ENCODE measurements around the gene SLC12A4.
"Not testable (repeated sequence)": the region's sequence is repeated elsewhere in the genome, so short reads cannot be mapped to it uniquely, and the experiment has no call there.

Gene SLC12A4

DNA sequence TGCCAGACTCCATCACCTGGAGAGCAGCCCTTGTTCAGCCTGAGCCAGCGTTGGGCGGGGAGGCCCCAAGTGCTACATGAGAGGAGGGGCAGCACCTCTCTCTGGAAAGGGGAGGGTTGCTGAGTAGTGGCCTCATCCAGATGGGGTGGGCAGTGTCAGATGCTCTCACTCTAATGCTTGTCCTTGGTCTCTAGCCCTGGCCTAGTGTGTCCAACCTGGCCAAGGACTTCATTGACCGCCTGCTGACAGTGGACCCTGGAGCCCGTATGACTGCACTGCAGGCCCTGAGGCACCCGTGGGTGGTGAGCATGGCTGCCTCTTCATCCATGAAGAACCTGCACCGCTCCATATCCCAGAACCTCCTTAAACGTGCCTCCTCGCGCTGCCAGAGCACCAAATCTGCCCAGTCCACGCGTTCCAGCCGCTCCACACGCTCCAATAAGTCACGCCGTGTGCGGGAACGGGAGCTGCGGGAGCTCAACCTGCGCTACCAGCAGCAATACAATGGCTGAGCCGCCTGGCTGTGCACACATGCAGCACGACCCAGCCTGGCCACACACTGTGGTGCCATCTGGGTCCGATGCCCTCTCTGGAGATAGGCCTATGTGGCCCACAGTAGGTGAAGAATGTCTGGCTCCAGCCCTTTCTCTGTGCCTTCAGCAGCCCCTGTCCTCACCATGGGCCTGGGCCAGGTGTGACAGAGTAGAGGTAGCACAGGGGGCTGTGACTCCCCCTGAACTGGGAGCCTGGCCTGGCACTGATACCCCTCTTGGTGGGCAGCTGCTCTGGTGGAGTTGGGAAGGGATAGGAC lies 41.1 kb downstream of the SLC12A4 start:
- no peak for DNase-seq (ENCODE audit: low read depth in 2 of 2)

DNA sequence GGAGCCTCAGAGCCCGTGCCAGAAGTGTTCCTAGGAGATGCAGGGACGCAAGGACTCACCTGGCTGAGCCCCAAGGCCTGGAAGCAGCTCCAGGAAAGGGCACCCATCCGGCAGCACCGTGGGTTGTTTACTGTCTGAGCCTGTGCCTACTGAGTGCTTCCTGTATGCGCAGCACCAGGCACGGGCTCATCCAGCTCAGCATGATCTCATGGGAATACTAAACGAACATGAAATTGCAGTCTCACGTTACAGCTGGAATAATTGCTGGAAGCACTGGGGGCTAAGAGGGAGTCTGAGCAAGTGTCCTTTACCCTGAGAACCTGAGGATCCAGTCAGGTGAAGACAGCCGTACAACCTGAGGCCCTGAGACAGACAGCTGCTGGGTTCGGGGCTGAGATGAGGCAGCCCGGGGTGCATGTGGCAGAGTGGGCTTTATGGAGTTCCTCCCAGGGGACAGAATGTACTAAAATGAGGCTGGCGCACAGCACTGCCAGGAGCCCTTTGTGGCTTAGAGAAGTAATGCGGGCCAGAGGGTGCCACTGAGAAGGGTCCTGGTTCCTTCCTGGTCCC lies 42.2 kb downstream of the SLC12A4 start:
- no peak for DNase-seq (ENCODE audit: low read depth in 2 of 2)

DNA sequence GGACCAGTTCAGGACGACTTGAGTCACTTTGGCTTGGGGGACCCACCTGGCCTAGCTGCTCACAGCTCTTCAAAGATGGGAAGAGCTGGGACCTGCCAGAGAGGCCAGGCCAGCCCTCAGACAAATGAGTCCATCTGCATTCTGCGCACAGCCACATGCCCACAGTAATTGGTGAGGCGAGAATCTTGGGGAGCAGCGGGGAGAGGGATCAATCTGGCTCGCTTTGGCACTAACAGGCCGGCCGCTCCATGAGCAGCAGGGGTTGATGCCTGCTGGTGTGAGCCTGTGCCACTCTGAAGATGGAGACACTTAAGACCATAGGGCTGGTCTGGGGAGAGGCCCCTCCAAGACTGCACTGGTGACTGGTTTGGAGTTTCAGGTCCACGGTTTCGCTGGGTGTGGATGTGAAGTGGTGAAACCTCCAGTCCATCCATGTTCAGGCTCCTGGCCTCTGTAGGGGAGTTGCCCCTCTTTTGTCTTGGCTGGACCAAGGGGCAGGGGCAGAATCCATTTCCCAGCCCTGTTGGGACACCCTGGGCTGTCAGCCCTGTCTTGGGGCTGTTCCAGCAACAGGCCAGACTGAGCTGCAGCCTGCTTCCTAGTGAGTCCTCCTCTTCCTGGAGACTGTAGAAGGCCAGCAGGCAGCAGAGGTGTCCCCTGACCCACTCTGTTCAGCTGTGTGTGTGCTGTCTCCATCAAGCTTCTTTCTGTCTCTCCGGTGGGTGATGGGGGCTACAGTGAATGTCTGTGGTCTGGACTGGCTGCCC lies 44.1 kb downstream of the SLC12A4 start:
- DNase-seq (ENCODE audit: low read depth in 2 of 2): no peak

DNA sequence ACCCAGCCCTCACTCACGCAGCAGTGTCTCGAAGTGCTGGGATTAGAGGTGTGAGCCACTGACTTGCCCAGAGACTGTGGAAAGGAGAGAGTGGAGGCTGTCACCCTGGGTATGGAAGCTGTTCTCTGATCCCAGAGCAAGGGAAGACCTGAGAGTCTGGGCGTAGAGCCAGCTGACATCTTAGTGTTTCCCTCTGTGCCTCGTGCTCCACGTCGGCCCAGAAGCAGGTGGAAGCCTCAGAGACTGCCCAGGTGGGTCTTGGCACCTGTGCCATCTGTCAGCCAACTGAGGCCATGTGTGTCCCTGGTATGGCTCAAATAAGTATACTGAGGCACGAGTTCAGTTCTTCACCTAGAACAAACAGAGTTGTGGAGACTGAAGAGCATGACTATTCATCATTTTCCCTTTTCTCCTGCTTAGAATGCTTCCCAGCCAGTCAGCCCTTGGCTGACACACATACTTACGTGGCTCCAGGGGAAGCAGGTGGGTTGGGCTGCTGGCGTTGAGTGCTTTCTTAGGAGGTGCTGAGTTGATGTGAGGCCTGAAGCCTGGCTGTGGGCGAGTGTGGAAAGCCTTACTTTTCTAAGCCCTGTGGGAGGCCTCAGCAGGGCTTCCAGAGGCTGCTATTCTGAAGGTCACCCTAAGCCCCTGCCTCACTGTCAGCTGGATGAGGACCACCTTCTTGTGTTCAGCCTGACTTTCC lies 44.9 kb downstream of the SLC12A4 start:
- no peak for DNase-seq (ENCODE audit: low read depth in 2 of 2)

DNA sequence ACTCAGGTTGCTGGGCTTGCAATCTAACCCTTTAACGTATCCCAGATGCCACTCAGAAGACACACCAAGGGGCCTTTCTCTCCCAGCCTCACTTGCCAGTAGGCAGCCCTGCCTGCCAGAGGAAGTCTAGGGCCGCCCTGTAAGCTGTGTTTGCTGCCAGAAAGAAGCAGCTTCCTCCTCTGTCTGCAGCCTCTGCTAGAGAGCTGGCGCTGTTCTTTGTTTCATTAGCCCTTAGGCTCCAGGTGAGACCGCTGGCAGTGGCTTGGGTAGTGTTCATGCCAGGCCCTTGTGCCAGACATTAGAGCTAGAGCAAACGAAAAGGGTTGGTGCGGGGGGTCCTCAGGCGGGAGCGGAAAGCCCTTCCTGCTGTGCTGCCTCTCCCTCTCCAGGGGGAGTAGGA lies 45.7 kb downstream of the SLC12A4 start:
- no peak for DNase-seq (ENCODE audit: low read depth in 2 of 2)

DNA sequence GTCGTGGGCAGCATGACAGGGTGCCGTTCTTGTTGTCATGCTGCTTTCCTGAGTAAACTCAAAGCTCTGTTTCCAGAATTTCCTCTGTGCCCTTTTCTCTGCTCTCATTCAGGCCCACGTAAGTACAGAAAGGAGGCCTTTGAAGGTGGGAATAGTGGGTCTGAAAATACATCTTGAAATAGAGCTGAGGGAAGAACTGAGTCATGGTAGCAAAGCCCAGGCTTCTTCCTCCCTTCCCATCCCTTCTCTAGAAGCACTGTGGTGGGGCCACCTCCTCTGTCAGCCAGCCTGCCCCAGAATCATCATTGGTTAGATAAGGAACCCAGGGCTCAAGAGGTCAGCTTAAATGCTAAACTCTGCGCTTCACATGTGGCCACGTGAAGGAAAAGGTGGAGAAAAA lies 46.2 kb downstream of the SLC12A4 start:
- DNase-seq (ENCODE audit: low read depth in 2 of 2): no peak

DNA sequence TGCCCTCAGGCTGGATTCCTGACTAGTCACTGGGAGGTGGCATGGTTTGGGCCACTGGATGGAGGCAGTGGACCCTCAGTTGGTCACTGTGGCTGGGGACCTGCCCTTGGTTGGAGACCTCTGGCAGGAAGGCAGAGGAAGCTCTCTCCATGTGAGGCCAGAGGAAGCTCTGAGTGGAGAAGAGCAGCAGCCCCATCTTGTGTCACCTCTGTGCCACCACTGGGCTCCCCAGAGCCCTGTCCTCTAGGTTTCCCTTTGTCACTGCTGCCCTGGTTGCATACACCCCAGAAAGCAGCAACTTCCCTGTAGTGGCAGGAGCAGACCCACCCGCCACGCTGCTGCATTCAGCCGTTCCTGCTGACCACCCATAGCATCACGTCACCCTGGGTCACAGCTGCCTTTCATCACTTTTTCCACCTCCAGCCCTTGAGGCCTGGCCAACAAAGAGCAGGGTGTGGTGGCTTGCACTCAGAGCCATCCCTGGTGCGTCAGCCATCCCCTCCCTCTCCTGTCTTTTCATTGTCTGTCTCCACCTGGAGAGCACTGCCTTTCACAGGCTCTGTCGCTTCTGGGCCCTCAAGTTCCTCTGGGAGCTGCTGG lies 48.7 kb downstream of the SLC12A4 start:
- no peak for DNase-seq (ENCODE audit: low read depth in 2 of 2)

DNA sequence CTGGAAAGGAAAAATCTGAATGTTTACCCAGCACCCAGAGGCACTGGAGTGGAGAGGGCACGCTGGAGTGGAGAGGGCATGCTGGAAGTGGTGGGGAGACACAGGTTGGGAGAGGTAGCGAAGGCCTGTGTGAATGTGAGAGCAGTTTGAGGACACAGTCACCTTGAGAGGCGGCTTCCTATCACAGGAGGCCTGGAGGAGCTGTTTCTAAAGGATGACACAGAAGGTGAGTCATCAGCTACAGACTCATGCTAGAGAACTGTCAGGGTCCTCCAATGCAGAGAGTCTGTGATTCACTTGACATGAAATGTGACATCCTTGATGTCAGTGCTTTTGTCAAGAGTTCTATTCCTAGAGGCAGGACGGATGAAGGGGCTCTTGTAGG lies 50.6 kb downstream of the SLC12A4 start:
- peak in 1 of 2 donors; percentile 47 for DNase-seq (ENCODE audit: low read depth in 2 of 2)

DNA sequence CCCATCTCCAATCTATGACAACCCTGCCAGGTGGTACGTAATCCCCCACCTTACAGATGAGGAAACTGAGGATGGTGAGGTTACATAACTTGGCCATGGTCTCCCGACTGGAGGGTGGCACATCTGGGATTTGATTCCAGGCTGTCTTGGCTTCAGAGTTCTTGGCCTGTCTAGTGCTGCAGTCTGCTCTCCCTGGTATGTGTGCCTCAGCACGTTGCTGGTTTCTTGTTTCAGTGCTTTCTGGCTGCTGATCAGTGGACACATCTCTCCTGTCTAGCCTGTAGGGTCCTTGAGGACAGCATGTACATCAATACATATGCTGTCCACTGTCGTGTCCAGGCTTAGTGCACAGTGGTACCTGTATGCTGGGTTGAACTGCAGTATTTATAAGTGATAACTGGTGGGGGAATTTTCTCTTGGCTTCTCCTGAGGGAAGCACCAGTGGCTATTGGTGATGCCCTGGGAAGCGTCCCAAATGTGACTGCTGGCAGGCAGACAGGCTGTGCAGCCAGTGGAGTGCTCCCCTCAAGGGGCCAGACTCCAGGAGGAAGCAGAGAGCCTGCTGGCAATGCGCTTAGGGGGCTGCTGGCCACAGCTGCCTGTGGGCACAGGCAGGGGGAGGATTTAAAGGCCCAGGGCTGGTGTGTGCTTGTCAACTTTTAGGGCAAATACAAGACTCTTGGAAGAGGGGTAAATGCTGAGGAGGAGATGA lies 51.1 kb downstream of the SLC12A4 start:
- DNase-seq (ENCODE audit: low read depth in 2 of 2): no peak

DNA sequence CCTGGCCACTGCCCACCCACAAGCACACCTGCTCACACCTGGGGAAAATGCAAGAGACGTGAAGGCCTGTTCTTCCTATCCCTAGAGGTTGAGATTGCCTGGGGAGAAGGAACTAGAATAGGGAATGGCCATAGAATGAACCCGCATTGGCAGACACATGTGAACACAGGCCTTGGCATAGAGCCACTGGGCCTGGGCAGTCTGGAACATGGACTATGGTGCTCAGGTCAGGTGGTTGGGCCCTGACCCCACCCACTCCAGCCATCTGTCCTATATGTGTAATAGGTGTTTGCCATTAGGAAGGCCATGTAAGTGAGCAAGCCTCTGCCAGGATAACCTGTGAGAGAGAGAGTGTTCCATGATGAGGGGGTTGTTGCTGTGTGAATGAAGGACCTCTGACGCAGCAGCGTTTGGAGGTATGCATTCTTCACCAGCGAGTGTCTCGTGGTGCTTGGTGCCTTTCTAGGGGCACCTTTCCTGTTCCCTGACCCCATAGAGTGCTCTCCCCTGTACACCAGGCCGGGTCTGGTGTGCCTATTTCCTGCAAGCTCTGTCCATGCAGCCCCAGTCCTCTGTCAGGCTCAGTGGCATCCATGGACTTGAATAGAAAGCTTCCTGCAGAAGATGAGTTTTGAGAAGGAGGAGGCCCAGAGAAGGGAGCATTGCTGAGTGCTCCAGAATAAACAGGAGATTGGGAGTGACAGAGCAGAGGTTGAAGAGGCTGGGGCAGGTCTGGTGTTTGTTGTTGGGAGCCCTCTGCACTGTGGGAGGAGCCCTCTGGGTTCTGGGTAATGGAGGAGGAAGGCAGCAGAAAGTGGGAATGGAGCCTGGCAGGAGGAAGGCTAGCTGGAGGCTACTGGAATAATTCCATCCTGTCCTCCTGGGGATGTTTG lies 52.4 kb downstream of the SLC12A4 start:
- DNase-seq (ENCODE audit: low read depth in 2 of 2): no peak

DNA sequence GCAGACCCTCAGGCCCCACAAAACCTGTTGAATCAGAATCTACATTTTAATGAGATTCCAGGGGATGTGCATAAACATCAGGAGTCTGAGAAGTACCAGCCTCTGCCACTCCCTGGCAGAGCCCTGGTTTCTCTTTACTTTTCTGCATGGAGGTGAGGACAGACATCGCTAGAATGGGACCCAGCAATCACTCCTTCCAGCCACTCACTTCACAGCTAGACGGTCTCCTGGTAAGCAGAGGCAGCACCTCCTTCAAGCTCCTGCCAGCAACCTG lies 53.0 kb downstream of the SLC12A4 start:
- not testable (repeated sequence) for DNase-seq (ENCODE audit: low read depth in 2 of 2)

DNA sequence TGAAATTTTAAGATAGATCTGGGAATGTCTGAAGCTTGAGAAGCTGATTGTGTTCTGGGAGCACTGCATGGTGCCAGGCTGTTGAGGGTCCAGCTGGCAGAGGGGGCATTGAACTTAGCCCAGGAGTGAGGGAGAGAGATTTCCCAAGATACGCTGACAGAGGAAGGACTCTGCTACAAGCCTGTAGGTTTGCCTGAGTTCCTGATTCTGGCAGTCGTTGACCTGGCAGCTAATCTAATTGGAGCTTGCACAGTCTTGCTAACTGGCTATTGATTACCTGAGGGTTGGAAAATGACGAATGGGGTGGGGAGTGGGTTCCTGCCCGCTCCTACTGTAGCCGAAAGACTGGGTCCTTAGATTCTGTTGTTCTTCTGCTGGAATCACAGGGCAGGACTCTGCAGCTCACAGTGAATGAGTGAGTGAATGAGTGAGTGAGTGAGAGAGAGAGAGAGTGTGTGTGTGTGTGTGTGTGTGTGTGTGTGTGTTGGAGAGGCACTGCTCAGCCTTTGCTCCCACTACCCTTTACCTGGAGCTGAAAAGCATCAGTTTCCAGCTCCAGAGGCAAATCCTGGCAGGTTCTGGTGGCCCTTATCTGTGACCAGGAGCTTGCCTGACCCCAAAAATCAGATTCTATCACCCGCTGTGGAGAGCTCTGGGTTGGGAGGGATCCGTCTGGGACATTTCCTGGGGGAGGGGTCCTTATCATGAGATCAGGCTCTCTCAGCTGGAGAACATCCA lies 53.5 kb downstream of the SLC12A4 start:
- DNase-seq (ENCODE audit: low read depth in 2 of 2): no peak

DNA sequence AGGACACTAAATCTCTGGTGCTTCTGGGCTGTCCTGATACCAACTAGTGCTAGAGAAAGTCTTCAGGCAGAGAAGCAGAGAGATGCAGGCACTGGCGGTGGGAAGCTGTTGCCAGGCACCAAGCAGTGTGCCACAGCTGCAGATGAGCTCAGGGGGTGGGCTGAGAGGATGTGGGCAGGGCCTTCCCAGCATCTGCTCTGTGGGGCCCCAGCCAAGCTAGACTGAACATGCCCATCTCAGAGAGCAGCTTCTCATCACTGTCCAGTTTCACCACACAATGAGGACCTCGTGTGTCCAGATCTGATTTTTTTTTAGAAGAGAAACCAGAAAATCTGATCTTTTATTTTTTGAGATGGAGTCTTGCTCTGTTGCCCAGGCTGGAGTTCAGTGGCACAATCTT lies 58.3 kb downstream of the SLC12A4 start:
- DNase-seq (ENCODE audit: low read depth in 2 of 2): no peak

DNA sequence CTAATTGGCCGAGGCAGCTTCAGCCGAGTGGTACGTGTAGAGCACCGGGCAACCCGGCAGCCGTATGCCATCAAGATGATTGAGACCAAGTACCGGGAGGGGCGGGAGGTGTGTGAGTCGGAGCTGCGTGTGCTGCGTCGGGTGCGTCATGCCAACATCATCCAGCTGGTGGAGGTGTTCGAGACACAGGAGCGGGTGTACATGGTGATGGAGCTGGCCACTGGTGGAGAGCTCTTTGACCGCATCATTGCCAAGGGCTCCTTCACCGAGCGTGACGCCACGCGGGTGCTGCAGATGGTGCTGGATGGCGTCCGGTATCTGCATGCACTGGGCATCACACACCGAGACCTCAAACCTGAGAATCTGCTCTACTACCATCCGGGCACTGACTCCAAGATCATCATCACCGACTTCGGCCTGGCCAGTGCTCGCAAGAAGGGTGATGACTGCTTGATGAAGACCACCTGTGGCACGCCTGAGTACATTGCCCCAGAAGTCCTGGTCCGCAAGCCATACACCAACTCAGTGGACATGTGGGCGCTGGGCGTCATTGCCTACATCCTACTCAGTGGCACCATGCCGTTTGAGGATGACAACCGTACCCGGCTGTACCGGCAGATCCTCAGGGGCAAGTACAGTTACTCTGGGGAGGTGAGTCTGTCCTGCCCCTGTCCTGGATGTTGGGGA lies 59.2 kb downstream of the SLC12A4 start:
- no peak for DNase-seq (ENCODE audit: low read depth in 2 of 2)

DNA sequence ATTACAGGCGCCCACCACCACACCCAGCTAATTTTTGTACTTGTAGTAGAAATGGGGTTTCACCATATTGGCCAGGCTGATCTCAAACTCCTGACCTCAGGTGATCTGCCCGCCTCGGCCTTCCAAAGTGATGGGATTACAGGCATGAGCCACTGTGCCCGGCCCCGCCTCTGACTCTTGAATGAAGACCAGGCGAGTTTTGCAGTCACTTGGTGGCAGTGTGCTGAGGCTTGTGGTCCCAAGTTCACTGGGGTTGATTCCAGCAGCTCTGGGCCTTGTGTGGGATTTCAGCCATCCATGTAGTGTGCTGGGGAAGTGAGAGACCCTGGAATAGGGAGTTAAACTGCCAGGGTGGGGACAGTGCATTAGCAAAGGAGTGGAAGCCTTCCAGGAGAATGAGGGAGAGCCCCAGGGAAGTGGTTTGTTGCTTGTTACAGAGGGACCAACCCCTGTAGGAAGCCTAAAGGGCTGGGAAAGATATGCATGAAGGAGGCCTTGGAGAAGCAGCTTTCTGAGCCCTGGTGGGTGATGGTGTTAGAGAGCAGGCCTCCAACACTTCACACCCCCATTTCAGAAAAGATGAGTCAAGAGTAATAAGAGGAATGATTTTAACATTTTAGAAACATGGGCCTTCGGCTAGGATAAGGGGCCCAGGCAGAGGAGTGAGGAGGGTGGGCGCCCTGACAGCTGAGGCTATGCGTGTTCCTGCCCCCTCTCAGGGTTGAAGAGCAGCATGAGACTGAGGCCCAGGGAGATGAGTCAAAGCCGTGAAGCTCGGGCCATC lies 60.8 kb downstream of the SLC12A4 start:
- no peak for DNase-seq (ENCODE audit: low read depth in 2 of 2)

DNA sequence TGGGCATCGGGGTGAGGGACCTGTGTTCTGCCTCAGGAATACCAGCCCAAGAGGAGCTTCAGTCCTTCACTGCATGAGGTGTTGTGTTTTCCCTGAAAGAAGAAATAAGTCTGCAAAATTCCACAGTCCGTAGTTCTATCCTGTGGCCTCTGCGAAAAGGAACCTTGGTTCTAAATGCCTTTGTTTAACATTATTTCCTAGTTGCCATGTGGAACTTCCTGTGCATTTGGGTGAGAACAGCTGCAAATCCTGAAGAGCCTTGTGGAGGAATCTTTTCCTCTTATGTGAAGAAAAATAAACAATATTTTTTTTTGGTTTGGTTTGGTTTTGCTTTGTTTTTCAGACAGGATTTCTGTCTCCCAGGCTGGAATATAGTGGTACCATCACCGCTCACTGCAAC lies 65.6 kb downstream of the SLC12A4 start:
- DNase-seq (ENCODE audit: low read depth in 2 of 2): no peak

DNA sequence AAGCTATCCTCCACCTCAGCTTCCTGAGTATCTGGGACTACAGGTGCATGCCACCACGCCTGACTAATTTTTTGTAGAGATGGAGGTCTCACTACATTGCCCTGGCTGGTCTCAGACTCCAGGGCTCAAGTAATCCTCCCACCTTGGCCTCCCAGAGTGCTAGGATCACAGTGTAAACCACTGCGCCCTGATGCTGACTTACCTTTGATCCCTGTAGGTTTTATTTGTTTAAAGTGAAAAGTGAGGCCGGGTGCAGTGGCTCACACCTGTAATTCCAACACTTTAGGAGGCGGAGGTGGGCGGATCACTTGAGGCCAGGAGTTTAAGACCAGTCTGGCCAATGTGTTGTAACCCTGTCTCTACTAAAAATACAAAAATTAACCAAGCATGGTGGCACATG lies 66.7 kb downstream of the SLC12A4 start:
- no peak for DNase-seq (ENCODE audit: low read depth in 2 of 2)

DNA sequence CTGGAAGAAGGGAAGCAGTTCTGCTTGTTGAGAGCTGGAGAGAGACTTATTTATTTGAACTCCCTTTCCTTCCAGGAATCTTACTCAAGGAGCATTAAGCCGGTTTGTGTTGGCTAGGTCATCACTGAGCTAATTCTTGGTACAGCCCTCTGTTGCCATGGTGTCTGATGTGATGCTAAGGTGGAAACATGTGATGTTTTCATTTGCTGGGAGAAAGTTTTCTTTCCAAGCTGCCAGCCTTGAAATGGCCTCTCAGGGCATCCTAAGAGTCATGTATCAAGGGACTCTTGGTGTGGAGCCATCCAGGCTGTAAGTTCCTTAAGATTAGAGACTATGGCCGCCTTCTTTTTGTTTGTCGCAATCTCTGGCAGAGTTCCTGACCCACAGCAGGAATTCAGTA lies 71.2 kb downstream of the SLC12A4 start:
- no peak for DNase-seq (ENCODE audit: low read depth in 2 of 2)

All from stimulated activated CD4-positive, alpha-beta T cell treated with anti-CD3 and anti-CD28 coated beads, Interleukin-4, amount 100 ng/mL, for 48 hours (primary cell).